Sigmoid colon (tissue), 4 donors: ENCODE data around the gene MKKS.

ENCODE experiments used
- CTCF ChIP-seq, 4 experiments: fragments of 450-650 bp in 3 of 4; fragments of 200-600 bp in 1 of 4; IDR thresholded peaks; one replicate each; pipeline ENCODE4 v1.5.1; 2016 to 2019; ENCODE audit warnings: antibody characterized with exemption in 4 of 4, mild to moderate bottlenecking in 3 of 4, moderate library complexity in 2 of 4
- EP300 ChIP-seq, 4 donors: sonication (generic); formaldehyde crosslinking; IDR thresholded peaks; one replicate each; pipeline ENCODE4 v1.6.1; 2017; ENCODE audit warnings: antibody characterized with exemption in 4 of 4
- POLR2A ChIP-seq, 2 donors: fragments of 450-650 bp; IDR thresholded peaks; one replicate each; pipeline ENCODE4 v1.6.1; 2016; ENCODE audit warnings: antibody characterized with exemption in 2 of 2, mild to moderate bottlenecking in 2 of 2, moderate library complexity in 2 of 2
- POLR2AphosphoS5 ChIP-seq, 4 donors: sonication (generic); formaldehyde crosslinking; IDR thresholded peaks; one replicate each; pipeline ENCODE4 v1.6.1; 2017; ENCODE audit warnings: antibody characterized with exemption in 4 of 4

GRCh38 chr20:10368702-10369041 is 65.3 kb downstream of the MKKS start:
- TF ChIP-seq POLR2A (IDR thresholded peaks at IDR 0.05) = no peak
- no peak for TF ChIP-seq EP300 (IDR thresholded peaks at IDR 0.05)
- TF ChIP-seq CTCF (IDR thresholded peaks at IDR 0.05) = no peak
- no peak for TF ChIP-seq POLR2AphosphoS5 (IDR thresholded peaks at IDR 0.05)
